NCI-H82 treated with DMSO at 0.1 percent for 48 hours (cell line): ENCODE data around the gene PPIL3.
A peak's percentile ranks its signal among the peaks of the same experiment; 100 is the strongest.
"Not testable (repeated sequence)": the region's sequence is repeated elsewhere in the genome, so short reads cannot be mapped to it uniquely, and the experiment has no call there.

Source experiments
- DNase-seq: peaks from one replicate; lab custom pipeline; 2025; ENCODE audit not compliant: unreplicated experiment; lab: John Stamatoyannopoulos, UW

Gene PPIL3

DNA sequence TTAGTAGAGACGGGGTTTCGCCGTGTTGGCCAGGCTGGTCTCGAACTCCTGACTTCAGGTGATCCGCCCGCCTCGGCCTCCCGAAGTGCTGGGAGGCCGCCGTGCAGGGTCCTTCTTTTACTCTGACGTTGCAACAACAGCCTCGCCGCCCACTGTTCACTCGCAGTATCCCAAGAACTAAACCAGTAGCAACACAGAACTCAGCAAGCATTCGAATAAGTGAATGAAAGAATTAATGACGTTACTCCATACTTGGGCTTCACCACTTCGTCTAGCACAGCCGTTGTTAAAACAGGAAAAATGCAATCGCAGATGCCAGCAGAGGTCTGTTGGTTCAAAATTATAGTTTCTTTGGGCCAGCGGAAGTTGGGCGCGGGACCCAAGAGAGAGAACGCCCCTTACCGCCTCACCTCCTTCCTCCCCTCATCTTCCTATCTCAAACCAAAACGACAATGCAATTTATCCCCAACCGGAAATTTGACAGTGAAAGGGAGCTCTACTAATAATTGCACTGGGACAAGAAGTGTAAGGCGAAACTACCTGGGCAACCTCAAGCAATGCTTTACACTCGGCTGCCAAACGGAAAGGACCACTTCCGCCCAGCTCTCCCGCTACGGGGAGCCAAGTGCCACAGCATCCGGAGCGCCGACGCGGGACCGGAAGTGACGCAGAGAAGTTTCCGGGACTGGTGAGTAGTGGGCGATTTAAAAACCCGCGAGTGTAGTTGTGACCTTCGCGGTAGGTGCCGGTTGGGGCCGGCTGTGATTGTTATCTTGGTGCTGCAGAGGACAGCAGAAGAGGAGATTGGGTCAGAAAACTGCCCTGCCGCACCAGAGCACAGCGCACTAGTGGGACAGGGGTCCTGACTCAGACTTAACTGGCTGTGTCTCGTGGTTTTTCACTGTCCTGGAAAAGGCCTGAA, at the start of gene PPIL3, which contains the start of gene NIF3L1:
Gene PPIL3 (minus strand): TSS at position 374 of the 922 bp plus-strand sequence. CDS start 1,462 bp downstream, outside the sequence.
Gene NIF3L1 (plus strand): TSS at position 668 of the 922 bp plus-strand sequence. CDS start 2,573 bp downstream, outside the sequence.
- peak; percentile 96 for DNase-seq

DNA sequence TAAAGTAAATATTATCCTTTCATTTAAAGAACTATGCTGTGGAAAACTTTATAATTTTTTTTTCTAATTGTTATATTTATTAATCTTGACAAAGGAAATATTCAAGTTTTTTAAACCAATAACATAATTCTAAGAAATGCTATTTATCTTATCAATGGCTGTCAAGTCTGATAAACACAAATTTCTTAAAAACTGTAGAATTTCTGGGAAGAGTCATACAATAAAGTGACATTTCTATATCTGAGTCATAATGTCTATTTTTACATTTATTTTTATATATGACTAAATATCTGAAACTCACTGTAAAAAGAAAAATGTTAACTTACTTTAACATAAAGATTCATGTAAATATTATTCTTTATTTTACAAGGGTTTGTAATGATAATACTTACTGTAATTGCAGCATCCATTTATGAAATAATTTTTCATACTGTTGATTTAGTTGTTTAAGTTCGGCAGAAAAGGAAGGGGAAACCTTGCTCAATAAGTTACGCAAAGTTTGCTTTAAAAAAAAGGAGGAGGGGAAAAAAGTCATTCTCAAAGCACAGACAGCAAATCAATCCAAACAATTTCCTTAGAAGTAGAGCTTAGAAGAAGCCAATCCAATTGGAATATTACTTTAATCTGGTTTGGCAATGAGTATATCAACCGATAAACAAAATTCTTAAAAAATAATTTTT, 42.2 kb upstream of the PPIL3 start:
- no peak for DNase-seq

DNA sequence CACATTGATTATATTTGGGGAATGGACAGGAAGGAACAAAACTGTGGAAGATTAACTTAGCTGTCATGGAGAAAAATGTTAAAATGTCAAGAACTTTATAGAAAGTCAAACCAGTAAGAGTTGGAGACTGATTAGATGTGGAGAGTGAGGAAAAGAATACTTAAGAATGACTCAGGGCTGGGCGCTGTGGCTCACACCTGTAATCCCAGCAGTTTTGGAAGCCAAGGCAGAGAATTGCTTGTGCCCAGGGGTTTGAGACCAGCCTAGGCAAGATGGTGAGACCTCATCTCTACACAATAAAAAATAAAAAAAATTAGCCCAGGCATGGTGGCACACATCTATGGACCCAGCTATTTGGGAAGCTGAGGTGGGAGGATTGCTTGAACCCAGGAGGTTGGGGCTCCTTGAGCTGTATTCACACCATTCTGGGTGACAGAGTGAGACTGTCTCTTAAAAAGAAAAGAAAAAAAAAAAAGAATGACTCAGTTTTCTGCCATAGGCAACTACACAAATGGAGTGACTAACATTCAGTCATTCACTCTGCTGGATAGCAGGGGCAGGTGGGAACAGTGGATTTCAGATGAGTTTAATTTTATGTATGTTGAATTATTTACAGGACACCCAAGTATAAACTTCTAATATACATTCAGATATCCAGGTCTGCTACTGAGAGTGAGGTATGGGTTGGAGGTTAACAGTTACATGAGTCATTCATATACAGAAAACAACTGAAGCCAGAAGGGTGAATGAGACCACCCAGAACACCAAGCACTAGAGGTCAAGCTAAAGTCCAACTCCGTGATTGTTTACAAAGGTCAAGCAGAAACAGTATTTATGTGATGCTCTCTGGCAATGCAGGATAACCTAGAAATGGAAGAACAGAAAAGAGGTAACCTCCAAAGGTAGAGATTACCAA, 40.7 kb upstream of the PPIL3 start:
- DNase-seq = no peak

DNA sequence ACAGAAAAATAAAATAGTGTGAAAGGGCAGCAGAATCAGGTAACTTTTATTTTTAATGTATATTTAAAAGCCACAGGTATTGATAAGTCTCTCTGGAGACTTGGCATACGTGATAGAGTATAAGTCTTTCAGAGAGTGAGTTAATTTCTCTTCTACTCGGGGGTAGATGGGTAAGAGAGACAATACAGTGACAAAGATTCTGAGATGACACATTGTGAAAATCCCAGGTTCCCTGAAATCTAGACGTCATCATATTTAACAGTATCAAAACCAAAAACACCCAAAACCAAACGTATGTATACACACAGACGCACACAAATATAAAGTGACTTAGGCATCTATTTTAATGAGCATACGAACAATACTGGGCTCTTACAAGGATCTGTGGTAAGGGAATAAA, 33.6 kb upstream of the PPIL3 start:
- DNase-seq = no peak

DNA sequence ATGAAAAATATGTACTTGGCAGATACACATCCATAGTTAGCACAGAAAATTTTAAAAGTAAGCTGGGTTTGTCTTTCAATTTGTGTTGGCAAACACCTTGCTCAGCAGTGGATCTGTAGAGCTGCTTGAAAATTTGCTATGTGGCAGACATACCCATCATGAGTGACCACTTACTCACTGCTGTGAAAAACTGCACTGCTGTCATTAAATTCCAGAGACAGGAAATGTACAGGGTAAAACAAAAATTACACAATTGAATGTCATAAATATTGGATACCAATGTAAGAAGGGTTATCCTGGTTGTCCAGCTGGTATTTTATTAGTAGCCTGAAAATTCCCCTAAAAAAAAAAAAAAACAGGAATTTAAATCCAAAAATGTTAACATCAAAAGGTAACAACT, 24.8 kb upstream of the PPIL3 start:
- no peak for DNase-seq

GRCh38 chr2:200909958-200910357, 21.1 kb upstream of the PPIL3 start:
- DNase-seq = no peak

GRCh38 chr2:200905618-200906296, 16.9 kb upstream of the PPIL3 start:
- peak; percentile 40 for DNase-seq

- peak; percentile 83 for DNase-seq
Observed at GRCh38 chr2:200901459-200902072, 12.7 kb upstream of the PPIL3 start.

GRCh38 chr2:200899482-200899881, 10.6 kb upstream of the PPIL3 start:
- no peak for DNase-seq

DNA sequence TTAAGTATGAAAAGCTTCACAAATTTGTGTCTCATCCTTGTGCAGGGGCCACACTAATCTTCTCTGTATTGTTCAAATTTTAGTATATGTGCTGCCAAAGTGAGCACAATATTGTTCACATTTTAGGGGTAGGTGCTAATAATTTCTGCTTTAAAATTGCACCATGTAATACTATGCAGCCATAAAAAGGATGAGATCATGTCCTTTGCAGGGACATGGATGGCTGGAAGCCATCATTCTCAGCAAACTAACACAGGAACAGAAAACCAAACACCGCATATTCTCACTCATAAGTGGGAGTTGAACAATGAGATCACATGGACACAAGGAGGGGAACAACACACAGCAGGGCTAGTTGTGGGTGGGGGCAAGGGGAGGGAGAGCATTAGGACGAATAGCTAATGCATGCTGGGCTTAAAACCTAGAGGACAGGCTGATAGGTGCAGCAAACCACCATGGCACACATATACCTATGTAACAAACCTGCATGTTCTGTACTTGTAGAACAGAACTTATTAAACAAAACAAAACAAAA, 7.1 kb downstream of the PPIL3 start:
- not testable (repeated sequence) for DNase-seq

DNA sequence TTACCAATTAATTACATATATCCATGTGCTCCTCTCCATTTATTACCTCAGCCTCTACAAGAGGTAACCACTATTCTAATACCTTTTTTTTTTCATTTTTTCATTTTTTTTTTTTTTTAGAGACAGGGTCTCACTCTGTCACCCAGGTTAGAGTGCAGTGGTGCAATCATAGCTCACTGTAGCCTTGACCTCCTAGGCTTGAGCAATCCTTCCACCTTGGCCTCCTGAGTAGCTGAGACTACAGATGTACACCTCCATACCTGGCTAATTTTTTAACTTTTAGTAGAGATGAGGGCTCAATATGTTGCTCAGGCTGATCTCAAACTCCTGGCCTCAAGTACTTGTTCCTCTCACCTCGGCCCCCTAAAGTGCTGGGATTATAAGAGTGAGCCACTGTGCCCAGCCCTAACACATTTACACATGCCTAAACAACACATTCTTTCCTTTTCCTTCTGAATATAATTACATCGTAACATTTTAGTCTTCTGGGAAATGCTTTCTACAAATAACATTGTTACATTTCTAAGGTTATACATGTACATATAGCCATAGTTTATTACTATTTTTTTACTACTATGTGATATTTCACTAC, 10.5 kb downstream of the PPIL3 start:
- DNase-seq = no peak

DNA sequence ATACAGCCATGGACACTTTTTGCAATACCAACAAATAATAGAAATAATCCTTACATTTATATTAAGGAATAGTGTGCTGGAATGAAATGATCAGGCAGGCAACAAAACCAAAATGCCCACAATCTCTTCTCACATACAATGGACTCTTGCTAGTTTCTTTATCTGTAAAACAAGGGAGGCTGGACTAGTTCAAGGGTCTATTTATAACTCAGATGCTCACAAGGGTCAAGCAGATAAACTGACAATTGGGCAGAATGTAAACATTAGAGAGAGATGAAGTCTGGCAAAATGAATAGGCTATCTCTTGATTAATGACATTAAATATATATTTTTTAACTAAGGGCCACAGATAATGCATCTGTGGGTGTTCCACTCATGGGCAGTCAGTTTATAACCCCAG, 11.4 kb downstream of the PPIL3 start:
- DNase-seq = no peak

DNA sequence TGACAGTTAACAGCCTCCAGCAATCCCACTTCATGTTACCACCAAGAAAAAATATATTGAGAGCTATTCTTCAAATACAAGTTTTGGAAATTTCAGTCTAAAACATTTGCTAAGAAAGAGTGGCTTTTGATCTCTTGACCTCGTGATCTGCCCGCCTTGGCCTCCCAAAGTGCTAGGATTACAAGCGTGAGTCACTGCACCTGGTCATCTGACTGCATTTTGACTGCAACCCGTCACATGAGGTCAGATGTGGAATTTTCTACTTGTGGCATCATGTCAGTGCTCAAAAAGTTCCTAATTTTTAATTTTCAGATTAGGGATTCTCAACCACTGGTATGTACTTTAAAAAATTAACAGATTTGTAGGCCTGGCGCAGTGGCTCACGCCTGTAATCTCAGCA, 15.3 kb downstream of the PPIL3 start:
- DNase-seq = no peak

DNA sequence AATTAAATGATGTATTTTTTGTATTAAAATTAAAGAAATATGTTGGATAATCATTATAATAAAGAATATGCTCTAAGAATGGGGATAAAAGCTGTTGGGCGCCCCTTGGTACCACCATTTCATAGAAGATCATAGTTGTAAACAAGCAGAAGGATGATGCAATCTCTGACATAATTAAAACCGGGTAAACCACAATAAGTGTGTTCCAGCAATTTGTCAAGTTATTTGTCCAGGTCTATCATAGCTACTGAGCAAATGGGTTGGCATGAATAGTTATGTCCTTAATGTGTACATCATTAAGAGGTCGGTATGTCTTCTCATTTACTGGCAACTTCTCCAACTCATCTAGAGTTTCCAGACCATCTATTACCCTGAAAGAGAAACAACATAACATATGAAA, 17.7 kb downstream of the PPIL3 start:
- DNase-seq = no peak

DNA sequence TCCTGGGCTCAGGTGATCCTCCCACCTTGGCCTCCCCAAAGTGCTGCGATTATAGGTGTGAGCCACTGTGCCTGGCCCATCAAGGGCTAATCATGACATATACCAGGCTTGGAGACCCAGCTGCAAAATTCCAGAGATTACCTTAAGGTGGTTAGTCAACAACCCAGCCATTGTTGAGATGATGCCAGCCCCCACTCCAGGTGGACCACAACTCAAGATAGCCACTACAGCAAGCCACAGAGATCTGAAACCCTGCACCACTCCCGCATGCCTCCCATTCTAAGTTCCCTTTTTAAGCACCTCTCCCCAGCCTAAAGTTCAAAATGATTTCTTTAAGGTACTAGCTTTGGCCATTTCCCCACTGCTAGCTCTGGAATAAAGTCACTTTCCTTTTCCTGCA, 19.9 kb downstream of the PPIL3 start:
- DNase-seq = no peak

GRCh38 chr2:200864176-200865034, 24.5 kb downstream of the PPIL3 start, which contains the start of gene CLK1:
Gene CLK1 (minus strand): TSS chr2:200864658. CDS start chr2:200861862, 2,796 bp downstream.
- DNase-seq = peak; percentile 64

- no peak for DNase-seq
Observed at GRCh38 chr2:200863782-200864175, 25.1 kb downstream of the PPIL3 start.

DNA sequence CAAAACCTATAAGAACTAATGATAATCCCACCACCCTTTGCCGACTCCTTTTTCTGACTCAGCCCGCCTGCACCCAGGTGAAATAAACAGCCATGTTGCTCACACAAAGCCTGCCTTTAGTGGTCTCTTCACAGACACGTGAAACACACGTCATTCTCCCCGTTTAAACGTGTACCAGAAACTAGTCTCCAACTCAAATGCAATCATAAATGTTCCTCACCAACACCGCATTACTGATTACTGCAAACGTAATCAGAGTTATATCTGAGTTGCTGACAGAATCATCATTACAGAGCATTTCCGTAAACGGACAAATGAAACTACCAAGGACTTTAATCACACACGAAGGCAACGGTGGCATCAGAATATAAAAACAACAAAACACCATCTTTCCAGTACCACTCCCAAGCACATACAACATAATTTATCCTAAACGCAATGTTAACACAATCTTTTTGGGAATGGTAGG, 26.3 kb downstream of the PPIL3 start:
- no peak for DNase-seq
